Gastrocnemius medialis (tissue), 4 donors: ENCODE data around the gene MLYCD.

Experiments
- POLR2A ChIP-seq, 2 donors: fragments of 450-650 bp; IDR thresholded peaks; one replicate each; pipeline ENCODE4 v1.6.1; 2017; ENCODE audit warnings: antibody characterized with exemption in 2 of 2, mild to moderate bottlenecking in 2 of 2, moderate library complexity in 2 of 2
- TF ChIP-seq, protein P1 (sequence below), 5 experiments: fragments of 450-650 bp in 3 of 5; fragments of 200-600 bp in 2 of 5; sonication (generic) in 2 of 5; IDR thresholded peaks in 4 of 5; conservative IDR thresholded peaks in 1 of 5; 1 replicate in 4 of 5; 2 replicates in 1 of 5; pipeline ENCODE4 v1.5.1; 2016 to 2019; ENCODE audit warnings: antibody characterized with exemption in 5 of 5, mild to moderate bottlenecking in 3 of 5, moderate library complexity in 3 of 5

DNA sequence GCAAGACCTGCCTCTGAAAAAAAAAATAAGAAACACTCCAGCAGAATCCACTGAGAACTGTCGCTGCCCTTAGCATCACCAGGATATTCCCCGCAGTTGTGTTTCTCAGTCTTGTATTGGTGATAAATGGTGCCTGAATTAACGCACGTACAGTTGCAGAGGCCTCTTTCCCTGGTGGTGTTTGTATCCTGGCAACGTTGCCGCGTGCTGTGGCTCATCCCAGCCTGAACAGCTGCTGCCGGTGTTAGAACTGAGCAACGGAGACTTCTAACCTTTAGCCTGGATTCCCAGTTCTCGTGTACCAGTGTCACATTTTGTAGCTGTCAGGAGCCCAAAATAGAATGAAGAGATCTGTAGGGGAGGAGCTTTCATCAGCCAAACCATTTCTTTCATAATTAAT, 4.8 kb downstream of the MLYCD start:
- TF ChIP-seq POLR2A (IDR thresholded peaks at IDR 0.05) = peak; percentile 49 to 62
- TF ChIP-seq, protein P1, sequence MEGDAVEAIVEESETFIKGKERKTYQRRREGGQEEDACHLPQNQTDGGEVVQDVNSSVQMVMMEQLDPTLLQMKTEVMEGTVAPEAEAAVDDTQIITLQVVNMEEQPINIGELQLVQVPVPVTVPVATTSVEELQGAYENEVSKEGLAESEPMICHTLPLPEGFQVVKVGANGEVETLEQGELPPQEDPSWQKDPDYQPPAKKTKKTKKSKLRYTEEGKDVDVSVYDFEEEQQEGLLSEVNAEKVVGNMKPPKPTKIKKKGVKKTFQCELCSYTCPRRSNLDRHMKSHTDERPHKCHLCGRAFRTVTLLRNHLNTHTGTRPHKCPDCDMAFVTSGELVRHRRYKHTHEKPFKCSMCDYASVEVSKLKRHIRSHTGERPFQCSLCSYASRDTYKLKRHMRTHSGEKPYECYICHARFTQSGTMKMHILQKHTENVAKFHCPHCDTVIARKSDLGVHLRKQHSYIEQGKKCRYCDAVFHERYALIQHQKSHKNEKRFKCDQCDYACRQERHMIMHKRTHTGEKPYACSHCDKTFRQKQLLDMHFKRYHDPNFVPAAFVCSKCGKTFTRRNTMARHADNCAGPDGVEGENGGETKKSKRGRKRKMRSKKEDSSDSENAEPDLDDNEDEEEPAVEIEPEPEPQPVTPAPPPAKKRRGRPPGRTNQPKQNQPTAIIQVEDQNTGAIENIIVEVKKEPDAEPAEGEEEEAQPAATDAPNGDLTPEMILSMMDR (IDR thresholded peaks at IDR 0.05 in 4 of 5, conservative IDR thresholded peaks at IDR 0.05 in 1 of 5) = no peak
